ENCODE measurements around the gene PEAK3. TPM values are rescaled to one million over a fixed set of nuclear protein-coding genes. Genes with fewer than 3 reads are reported as not detected.
A peak's percentile ranks its signal among the peaks of the same experiment; 100 is the strongest.
"Not testable (repeated sequence)": the region's sequence is repeated elsewhere in the genome, so short reads cannot be mapped to it uniquely, and the experiment has no call there.

PEAK3 gene
- total and polyA plus RNA-seq, 2 donors (not counting 1 experiment from before 2014, with no cell fraction given): not detected

DNA sequence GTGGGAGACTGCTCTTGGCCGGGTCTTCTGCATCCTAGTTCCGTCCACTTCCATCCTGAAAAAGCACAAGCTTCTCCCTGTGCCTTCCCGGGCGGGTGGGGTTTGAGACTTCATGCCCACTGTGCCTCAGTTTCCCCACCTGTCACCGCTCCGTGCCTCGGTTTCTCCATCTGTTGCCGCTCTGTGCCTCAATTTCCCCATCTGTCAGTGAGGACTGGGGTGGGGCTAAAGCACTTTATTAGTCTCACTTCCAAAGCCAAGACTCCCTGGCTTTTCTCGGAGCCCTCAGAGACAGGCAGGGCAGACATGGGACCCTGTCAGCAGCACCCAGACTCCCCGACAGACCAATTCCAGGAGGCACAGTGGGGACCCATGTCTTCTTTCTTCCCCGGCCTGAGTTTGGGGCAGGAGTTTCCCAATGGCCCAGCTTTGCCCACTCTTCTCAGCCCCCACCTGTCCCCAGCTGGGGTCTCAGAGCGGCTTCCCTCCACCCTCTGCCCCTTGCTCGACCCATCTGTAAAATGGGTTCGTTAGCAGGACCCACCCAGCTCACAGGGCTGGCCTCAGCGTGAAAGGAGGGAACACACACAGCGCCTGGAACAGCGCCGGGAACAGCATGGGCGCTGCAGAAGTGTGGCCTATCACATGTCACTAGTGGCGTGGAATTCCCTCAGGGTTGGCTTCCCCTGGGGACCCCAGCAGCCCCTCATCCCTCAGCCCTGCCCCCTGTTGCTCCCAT lies 4.6 kb upstream of the PEAK3 start:
- DNase-seq (ENCODE audit: low read depth in 2 of 2): no peak
- Histone ChIP-seq H3K27ac (ENCODE audit: insufficient read depth, low read length) (no peak overlapping the region), H3K36me3 (ENCODE audit: control insufficient read depth, insufficient read depth, low read length) (no peaks in the 10 kb centered on the region), H3K4me3 (replicated peaks in 1 of 4; ENCODE audit: control extremely low read depth in 1 of 4, insufficient read depth in 1 of 4, low read depth in 3 of 4, low read length in 4 of 4) (no peak overlapping the region), H3K9me3 (ENCODE audit: control insufficient read depth, insufficient read depth, low read depth, low read length) (no peaks in the 10 kb centered on the region), H3K4me2 (ENCODE audit: extremely low read depth, insufficient read depth, low read length) (no peak overlapping the region), H3K9ac (ENCODE audit: insufficient read depth, low read length) (no peak overlapping the region), H4K20me1 (ENCODE audit: control insufficient read depth, extremely low read depth, insufficient read depth, low read length) (no peaks in the 10 kb centered on the region), H3K4me1 (ENCODE audit: control insufficient read depth, extremely low read depth, insufficient read depth, low read length) (no peaks in the 10 kb centered on the region), H3K79me2 (ENCODE audit: control insufficient read depth, insufficient read depth, low read length) (no peaks in the 10 kb centered on the region), H3K27me3 (ENCODE audit: control insufficient read depth, insufficient read depth, low read length) (peaks cover 32% of the 10 kb centered on the region), H2AFZ (ENCODE audit: low read length) (no peak overlapping the region)
- TF ChIP-seq EZH2 (IDR thresholded peaks at IDR 0.05; ENCODE audit: low read length, missing control alignments): no peak
- TF ChIP-seq, protein P1, sequence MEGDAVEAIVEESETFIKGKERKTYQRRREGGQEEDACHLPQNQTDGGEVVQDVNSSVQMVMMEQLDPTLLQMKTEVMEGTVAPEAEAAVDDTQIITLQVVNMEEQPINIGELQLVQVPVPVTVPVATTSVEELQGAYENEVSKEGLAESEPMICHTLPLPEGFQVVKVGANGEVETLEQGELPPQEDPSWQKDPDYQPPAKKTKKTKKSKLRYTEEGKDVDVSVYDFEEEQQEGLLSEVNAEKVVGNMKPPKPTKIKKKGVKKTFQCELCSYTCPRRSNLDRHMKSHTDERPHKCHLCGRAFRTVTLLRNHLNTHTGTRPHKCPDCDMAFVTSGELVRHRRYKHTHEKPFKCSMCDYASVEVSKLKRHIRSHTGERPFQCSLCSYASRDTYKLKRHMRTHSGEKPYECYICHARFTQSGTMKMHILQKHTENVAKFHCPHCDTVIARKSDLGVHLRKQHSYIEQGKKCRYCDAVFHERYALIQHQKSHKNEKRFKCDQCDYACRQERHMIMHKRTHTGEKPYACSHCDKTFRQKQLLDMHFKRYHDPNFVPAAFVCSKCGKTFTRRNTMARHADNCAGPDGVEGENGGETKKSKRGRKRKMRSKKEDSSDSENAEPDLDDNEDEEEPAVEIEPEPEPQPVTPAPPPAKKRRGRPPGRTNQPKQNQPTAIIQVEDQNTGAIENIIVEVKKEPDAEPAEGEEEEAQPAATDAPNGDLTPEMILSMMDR (conservative IDR thresholded peaks at IDR 0.05 in 1 of 2, IDR thresholded peaks at IDR 0.05 in 1 of 2; ENCODE audit: low read depth in 1 of 2, low read length in 2 of 2): no peak

DNA sequence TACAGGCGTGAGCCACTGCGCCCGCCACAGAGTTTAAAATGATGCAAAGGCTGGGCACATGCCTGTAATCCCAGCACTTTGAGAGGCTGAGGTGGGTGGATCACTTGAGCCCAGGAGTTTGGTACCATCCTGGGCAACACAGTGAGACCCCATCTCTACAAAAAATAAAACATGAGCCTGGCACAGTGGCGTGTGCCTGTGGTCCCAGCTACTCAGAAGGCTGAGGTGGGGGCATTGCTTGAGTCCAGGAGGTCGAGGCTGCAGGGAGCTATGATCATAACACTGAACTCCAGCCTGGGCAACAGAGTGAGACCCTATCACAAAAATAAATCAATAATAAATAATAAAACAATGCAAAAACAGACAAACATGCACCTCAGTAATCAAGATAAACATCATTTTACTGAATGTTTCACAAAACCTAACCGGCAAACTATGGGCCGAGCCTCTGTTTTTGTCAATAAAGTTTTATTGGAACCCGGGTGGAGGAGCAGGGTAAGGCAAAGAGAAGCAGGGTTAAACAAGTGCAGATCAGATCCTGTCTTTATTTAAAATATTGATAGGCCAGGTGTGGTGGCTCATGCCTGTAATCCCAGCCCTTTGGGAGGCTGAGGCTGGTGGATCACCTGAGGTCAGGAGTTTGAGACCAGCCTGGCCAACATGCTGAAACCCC lies 2.0 kb upstream of the PEAK3 start:
- DNase-seq (ENCODE audit: low read depth in 2 of 2): no peak
- Histone ChIP-seq H3K4me2 (ENCODE audit: extremely low read depth, insufficient read depth, low read length) (no peak overlapping the region), H3K79me2 (ENCODE audit: control insufficient read depth, insufficient read depth, low read length) (no peaks in the 10 kb centered on the region), H2AFZ (ENCODE audit: low read length) (no peak overlapping the region), H3K27me3 (ENCODE audit: control insufficient read depth, insufficient read depth, low read length) (peaks cover 7% of the 10 kb centered on the region), H4K20me1 (ENCODE audit: control insufficient read depth, extremely low read depth, insufficient read depth, low read length) (no peaks in the 10 kb centered on the region), H3K4me3 (replicated peaks in 1 of 4; ENCODE audit: control extremely low read depth in 1 of 4, insufficient read depth in 1 of 4, low read depth in 3 of 4, low read length in 4 of 4) (no peak overlapping the region), H3K9ac (ENCODE audit: insufficient read depth, low read length) (no peak overlapping the region), H3K9me3 (ENCODE audit: control insufficient read depth, insufficient read depth, low read depth, low read length) (no peaks in the 10 kb centered on the region), H3K36me3 (ENCODE audit: control insufficient read depth, insufficient read depth, low read length) (no peaks in the 10 kb centered on the region), H3K4me1 (ENCODE audit: control insufficient read depth, extremely low read depth, insufficient read depth, low read length) (no peaks in the 10 kb centered on the region), H3K27ac (ENCODE audit: insufficient read depth, low read length) (no peak overlapping the region)
- no peak for TF ChIP-seq EZH2 (IDR thresholded peaks at IDR 0.05; ENCODE audit: low read length, missing control alignments)
- TF ChIP-seq, protein P1 (conservative IDR thresholded peaks at IDR 0.05 in 1 of 2, IDR thresholded peaks at IDR 0.05 in 1 of 2; ENCODE audit: low read depth in 1 of 2, low read length in 2 of 2): no peak

DNA sequence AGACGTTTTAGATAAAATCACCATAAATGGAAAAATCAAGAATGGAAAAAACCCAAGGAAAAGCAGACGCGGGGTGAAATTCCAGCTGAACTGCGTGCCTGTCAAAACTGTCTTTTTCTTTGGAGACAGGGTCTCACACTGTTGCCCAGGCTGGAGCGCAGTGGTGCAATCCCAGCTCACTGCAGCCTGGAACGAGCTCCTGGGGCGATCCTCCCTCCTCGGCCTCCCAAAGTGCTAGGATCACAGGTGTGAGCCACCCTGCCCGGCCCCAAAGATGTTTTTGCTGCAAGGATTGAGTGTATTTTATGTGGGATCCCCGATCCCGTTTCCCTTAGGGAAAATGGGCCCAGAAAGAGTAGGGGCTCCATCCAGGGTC lies 875 bp upstream of the PEAK3 start:
- Histone ChIP-seq H2AFZ (ENCODE audit: low read length) (no peak overlapping the region), H3K9ac (ENCODE audit: insufficient read depth, low read length) (no peak overlapping the region), H3K79me2 (ENCODE audit: control insufficient read depth, insufficient read depth, low read length) (no peaks in the 10 kb centered on the region), H3K27ac (ENCODE audit: insufficient read depth, low read length) (no peak overlapping the region), H3K4me3 (replicated peaks in 1 of 4; ENCODE audit: control extremely low read depth in 1 of 4, insufficient read depth in 1 of 4, low read depth in 3 of 4, low read length in 4 of 4) (no peak overlapping the region), H3K27me3 (ENCODE audit: control insufficient read depth, insufficient read depth, low read length) (no peaks in the 10 kb centered on the region), H3K4me1 (ENCODE audit: control insufficient read depth, extremely low read depth, insufficient read depth, low read length) (no peaks in the 10 kb centered on the region), H3K36me3 (ENCODE audit: control insufficient read depth, insufficient read depth, low read length) (no peaks in the 10 kb centered on the region), H4K20me1 (ENCODE audit: control insufficient read depth, extremely low read depth, insufficient read depth, low read length) (no peaks in the 10 kb centered on the region), H3K9me3 (ENCODE audit: control insufficient read depth, insufficient read depth, low read depth, low read length) (no peaks in the 10 kb centered on the region), H3K4me2 (ENCODE audit: extremely low read depth, insufficient read depth, low read length) (peak overlapping the region; percentile 38)
- DNase-seq (ENCODE audit: low read depth in 2 of 2): no peak
- TF ChIP-seq EZH2 (IDR thresholded peaks at IDR 0.05; ENCODE audit: low read length, missing control alignments): no peak
- TF ChIP-seq, protein P1 (conservative IDR thresholded peaks at IDR 0.05 in 1 of 2, IDR thresholded peaks at IDR 0.05 in 1 of 2; ENCODE audit: low read depth in 1 of 2, low read length in 2 of 2): no peak

DNA sequence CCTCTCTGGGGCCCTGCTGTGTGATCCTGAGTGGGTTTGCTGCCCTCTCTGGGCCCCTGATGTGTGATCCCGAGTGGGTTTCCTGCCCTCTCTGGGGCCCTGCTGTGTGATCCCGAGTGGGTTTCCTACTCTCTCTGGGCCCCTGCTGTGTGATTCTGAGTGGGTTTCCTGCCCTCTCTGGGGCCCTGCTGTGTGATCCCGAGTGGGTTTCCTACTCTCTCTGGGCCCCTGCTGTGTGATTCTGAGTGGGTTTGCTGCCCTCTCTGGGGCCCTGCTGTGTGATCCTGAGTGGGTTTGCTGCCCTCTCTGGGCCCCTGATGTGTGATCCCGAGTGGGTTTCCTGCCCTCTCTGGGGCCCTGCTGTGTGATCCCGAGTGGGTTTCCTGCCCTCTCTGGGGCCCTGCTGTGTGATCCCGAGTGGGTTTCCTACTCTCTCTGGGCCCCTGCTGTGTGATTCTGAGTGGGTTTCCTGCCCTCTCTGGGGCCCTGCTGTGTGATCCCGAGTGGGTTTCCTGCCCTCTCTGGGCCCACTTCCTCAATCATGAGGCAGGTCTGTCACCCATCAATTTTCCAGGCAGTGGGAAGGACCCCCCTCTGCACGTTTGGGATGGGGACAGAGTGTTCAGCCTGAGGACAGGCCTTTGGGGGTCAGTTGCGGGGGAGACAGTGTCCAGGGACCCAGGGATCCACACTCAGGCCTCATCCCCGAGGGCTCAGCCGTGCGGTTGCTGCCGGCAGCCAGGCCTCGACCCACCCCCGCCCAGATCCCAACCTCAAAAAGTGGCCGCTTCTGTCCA lies 512 bp downstream of the PEAK3 start:
- H2AFZ ChIP-seq (ENCODE audit: low read length); H3K9ac ChIP-seq (ENCODE audit: insufficient read depth, low read length); H3K36me3 ChIP-seq (ENCODE audit: control insufficient read depth, insufficient read depth, low read length); H3K27ac ChIP-seq (ENCODE audit: insufficient read depth, low read length); H3K4me1 ChIP-seq (ENCODE audit: control insufficient read depth, extremely low read depth, insufficient read depth, low read length); H3K79me2 ChIP-seq (ENCODE audit: control insufficient read depth, insufficient read depth, low read length); H3K9me3 ChIP-seq (ENCODE audit: control insufficient read depth, insufficient read depth, low read depth, low read length); H4K20me1 ChIP-seq (ENCODE audit: control insufficient read depth, extremely low read depth, insufficient read depth, low read length); DNase-seq (ENCODE audit: low read depth in 2 of 2); H3K27me3 ChIP-seq (ENCODE audit: control insufficient read depth, insufficient read depth, low read length): not testable (repeated sequence)
- peak overlapping the region; percentile 44 for H3K4me2 ChIP-seq (ENCODE audit: extremely low read depth, insufficient read depth, low read length)
- peak overlapping the region in 1 of 4 experiments; percentile 33 for H3K4me3 ChIP-seq (replicated peaks in 1 of 4; ENCODE audit: control extremely low read depth in 1 of 4, insufficient read depth in 1 of 4, low read depth in 3 of 4, low read length in 4 of 4)
